ENCODE results near the gene UBE2F.
"Not testable (repeated sequence)": the region's sequence is repeated elsewhere in the genome, so short reads cannot be mapped to it uniquely, and the experiment has no call there.

Gene UBE2F

DNA sequence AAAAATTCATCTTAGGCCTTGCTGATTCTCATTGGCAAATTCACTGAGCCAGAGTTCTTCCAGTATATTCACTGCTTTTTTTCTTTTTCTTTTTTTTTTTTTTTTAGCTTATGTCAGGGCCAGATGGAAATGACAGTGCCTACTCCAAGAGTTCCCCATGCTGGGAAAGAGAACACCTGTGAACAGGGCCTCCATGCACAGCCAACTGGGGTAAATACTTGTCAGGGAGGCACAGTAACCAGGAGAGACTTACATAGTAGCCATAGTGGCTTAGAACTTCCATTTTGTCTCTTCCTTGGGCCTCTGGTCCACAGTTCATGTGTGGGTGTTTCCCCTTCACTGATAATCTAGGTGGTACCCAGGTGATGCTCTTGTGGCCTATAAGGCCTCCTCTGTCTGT is 78.8 kb downstream of the UBE2F start:
- DNase-seq (ENCODE audit: low read depth in 2 of 2) = no peak

DNA sequence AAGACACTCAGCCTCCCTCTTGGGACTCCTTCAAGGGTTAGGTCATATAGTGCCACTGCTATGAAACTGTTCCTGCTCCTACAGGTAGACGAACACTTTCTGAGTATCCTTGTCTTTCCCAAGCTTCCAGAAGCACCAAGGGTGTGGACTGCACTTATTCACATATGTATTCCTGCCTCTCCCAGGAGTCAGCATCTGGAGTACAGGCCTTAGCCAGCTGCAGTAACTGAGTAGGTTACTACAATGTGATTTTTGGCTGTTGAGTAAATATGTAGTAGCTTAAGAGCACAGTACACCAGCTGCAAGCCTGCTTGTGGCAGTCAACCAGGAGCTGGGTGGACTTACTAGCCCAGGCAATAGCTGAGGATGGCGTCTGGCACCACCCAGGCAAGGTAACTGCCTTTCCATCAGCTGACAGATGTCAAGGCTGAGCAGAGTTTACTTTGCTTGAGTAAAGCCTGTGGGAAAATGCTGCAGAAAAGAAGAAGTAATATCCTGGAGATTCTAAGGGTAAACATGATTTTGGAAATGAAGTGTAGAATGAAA is 80.0 kb downstream of the UBE2F start:
- DNase-seq (ENCODE audit: low read depth in 2 of 2) = no peak

DNA sequence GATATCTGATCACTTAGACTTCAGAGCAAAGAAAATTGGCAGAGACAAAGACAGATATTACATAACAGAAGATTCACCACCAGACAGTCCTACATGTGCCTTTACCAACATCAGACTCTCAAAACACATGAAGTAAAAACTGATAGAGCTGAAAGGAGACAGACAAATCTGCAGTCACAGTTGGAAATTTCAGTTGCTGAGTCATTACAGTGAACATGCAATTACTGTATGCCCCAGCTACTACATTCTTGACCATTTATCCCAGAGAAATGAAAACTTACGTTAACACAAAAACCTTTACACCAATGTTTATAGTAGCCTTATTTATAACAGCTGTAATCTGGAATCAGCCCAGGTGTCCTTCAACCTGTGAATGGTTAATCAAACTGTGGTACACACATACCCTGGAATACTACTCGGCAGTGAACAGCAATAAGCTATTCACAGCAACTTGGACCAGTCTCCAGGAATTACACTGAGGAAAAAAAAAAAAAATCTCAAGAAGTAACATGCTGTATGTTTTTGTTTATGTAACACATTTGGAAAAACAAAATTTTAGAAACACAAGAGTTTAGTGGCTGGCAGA is 86.5 kb downstream of the UBE2F start:
- DNase-seq (ENCODE audit: low read depth in 2 of 2) = no peak

DNA sequence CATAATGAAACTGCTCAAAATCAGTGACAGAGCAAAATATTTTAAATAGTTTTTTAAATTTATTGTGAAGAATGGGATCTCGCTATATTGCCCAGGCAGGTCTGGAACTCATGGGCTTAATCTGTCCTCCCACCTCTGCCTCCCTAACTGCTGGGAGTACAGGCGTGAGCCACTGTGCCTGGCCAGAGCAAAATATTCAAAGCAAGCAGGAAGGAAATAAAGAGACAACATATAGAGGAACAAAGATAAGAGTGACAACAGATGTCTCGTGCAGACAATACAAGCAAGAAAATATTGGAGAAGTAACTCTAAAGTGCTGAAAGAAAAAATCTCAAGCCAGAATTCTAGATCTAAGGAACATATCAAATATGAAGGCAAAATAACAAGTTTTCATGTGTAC is 89.0 kb downstream of the UBE2F start:
- DNase-seq (ENCODE audit: low read depth in 2 of 2) = no peak

DNA sequence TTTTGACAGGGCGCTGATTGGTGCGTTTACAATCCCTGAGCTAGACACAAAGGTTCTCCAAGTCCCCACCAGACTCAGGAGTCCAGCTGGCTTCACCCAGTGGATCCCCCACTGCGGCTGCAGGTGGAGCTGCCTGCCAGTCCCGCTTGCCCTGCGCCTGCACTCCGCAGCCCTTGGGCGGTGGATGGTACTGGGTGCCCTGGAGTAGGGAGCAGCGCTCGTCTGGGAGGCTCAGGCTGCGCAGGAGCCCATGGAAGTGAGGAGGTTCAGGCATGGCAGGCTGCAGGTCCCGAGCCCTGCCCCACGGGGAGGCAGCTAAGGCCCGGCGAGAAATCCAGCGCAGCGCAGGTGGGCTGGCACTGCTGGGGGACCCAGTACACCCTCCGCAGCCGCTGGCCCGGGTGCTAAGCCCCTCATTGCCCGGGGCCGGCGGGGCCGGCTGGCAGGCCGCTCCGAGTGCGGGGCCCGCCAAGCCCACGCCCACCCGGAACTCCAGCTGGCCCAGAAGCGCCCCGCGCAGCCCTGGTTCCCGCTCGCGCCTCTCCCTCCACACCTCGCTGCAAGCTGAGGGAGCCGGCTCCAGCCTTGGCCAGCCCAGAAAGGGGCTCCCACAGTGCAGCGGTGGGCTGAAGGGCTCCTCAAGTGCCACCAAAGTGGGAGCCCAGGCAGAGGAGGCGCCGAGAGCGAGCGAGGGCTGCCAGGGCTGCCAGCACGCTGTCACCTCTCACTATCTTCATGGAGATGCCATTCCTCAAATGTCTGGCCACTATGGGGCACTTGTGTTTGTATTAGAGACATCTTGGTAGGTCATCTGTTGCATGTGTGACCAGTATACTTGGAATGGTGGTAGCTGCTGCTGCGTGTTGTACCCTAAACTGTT is 91.1 kb downstream of the UBE2F start:
- DNase-seq (ENCODE audit: low read depth in 2 of 2) = not testable (repeated sequence)

DNA sequence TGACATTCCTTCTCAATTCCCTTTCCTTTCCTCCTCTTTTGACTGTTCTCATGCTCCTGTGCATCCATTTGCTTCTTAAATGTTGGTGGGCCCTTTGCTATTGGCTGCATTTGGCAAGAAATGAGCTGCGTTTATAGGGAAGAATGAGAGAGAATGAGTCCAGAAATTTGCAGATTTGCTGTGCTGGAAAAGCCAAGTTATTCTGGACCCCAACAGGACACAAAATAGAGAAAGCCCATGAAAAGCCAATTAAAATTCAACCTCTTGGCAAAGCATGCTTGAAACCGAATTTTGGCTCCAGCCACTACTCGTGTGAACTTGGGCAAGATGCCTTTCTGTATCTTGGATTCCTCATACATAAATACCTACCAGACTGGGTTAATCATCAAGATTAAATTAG is 92.7 kb downstream of the UBE2F start:
- DNase-seq (ENCODE audit: low read depth in 2 of 2) = no peak

DNA sequence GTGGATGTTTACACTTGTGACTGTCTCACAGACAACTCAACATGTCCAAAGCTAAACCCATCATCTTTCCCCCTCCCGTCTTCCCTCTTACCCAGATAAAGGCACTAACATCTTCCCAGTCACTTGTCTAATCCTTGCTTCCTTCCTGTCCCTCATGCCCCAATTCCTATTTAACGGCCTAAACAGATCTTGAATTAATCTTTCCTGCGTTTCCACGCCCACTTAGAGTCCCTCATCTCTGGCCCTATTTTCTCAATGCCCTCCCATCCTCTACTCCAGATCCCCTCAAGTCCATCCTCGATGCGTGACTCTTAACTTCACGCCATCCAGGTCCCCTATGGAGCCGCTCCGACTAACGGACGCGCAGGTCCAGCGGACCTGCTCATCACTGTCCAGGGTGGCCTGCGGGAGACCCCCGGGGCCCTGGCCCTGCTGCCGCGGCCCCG is 93.3 kb downstream of the UBE2F start:
- DNase-seq (ENCODE audit: low read depth in 2 of 2) = no peak

DNA sequence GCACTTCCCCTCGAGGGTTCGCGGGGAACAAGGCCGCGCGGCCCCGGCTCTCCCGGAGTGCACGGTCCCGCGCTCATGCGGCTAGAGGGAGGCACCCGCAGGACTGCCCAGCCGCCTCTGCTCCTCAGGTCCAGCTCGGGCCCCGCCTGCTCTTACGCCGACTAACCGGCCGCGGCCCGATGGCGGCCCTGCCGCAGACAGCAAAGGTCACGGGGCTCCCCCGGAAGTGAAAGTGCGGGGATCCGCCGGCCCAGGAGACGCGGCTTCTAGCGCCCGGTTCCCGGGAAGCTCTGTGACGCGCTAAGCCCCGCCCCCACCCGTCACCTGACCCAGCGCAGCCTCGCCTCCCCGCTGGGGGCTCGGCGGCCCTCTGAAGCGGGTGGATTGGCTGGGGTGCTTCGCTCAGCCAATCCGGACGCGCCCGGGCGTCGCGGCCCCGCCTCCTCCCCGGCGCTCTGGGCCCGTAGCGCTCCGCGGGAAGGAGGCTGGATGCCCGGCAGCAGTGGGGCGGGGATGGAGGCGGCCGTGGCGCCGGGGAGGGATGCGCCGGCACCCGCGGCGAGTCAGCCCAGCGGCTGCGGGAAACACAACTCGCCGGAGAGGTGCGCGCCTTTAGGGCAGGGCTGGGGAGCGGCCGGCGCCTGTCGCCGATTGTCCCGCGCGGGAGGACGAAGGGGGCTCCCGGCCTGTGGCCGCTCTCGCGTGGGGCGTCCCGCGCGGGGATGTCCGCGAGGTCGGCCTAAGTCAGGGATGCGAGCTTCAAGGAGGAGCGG is 93.9 kb downstream of the UBE2F start, which contains the start of gene SCLY:
Gene SCLY, plus strand, starts transcription at position 460 of the 773 bp plus-strand sequence. Its CDS starts 54 bp downstream, at position 514.
- peak; percentile 94 for DNase-seq (ENCODE audit: low read depth in 2 of 2)

DNA sequence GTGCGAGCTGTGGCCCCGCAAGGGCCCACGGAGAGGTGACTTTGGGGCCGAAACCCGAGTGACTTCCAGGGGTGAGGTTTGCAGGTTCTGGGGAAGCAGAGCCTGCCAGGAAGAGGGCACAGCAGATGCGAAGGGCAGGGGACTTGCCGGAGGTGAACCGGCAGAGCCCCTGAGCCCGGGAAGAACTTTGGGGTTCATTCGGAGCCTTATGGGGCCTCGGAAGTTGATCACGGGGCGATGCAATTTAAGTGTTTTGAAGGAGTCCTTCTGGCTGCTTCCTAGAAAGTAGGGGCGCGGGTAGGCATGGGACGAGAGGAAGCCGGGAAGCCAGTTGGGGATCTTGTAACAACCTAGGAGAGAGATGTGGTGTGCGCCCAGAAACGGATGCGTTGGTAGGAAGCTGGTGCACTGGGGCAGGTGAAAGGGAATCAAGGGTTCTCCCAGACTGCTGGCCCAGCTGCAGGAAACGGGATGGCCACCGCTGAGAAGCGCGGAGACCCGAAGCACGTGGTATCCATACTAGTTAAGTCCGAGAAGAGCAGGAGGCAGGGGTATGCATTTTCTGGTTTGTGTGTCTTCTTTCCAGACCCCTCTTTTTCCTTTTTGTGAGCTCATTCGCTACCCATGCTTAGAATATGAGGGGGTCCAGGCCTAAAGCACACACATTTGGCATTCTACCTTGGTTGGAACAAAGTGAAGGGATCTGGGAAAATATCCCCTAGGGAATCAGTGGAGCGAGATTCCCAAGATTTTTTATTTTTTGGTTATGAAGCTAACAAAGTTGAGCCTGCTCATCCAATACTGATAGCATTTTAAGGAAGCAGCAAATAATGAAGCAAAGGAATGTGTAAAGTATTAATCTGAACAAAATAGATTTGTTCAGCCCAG is 94.7 kb downstream of the UBE2F start:
- no peak for DNase-seq (ENCODE audit: low read depth in 2 of 2)

DNA sequence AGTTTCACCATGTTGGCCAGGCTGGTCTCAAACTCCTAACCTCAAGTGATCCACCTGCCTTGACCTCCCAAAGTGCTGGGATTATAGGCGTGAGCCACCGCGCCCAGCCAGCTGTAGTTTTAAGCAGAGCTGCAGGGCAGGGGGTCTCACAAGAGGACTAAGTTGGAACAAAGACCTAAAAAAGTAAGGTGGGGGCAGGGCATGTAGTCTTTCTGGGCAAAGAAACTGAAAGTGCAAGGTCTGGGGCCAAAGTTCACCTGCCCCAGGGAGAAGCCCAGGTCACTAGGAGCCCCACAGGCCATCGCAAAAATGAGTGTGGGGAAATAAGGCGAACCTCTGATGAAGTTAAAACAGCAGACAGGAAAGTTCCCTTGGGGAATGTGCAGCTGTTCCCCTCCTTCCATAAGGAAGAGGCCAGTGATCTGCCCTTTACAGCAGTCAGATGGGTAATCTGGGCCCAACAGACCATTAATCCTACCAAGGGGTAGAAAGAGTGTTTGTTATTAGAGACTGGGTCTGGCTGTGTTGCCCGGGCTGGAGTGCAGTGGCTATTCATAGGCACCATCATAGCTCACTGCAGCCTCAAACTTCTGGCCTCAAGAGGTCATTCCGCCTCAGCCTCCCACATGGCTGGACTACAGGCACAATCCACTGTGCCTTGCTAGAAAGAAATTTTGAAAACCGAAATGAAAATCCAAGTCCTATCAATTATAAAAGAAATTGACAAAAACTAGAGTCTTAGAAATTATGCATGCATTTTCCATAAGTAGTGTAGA is 96.8 kb downstream of the UBE2F start:
- no peak for DNase-seq (ENCODE audit: low read depth in 2 of 2)

DNA sequence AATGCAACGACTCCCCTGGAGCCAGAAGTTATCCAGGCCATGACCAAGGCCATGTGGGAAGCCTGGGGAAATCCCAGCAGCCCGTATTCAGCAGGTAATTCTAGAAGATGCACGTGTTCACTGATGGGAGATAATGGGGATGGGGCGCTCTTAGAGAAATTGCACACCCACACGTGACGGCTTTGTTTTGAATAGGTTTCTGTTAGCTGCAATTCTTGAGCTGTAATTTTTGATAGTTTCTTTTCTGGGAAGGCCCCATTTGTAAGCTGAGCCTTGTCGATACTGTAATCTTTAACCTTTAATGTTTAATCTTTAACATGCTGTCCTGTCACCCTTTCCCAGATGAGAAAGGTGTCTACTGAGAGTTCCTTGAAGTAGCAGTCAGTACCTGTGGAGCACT is 97.6 kb downstream of the UBE2F start:
- no peak for DNase-seq (ENCODE audit: low read depth in 2 of 2)

DNA sequence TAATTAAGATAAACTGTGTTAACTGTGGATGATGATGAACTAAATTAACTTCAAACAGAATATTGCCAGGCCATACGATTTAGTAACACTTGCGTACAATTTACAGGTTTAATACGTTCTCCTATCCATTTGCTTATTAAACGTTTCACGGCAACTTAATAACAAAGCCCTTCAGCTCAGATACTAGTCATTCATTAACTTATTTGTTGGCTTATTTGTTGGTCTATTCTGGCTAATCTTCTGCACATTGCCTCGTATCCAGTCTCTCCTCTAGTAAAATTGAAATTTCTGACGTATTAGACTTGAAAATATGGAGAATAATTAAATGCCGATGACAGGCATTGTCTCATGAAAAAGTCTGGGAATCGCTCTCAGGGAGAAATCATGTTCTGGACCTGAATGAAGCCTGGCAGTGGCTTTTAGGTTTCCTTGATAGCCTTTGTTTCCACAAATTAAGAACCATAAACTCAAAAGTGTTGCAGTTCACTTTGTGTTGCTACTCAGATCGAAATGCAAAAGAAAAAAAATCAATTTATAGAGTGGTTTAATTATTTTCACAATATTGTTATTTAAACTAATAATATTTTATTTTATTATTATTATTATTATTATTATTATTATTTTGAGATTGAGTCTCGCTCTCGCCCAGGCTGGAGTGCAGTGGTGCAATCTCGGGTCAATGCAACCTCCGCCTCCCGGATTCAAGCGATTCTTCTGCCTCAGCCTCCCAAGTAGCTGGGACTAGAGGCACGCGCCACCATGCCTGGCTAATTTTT is 98.4 kb downstream of the UBE2F start:
- no peak for DNase-seq (ENCODE audit: low read depth in 2 of 2)

DNA sequence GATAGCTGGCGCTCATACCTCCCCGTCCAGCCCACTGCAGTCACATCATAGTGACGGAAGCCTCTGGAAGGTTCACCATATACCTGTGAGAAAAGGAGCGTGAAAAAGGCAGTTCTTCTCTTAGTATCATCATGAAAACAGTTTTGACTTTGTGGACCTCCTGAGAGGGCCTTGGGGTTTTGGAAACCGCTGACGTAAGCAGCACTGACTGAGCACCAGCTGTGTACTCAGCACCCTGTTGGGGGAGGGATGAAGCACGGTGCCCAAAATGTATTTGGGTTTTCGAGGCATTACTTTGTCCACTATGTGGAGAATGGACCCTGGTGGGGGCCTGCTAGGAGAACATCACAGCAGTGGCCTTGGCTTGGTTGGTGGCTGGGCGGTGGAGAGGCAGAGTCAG is 99.4 kb downstream of the UBE2F start:
- no peak for DNase-seq (ENCODE audit: low read depth in 2 of 2)

DNA sequence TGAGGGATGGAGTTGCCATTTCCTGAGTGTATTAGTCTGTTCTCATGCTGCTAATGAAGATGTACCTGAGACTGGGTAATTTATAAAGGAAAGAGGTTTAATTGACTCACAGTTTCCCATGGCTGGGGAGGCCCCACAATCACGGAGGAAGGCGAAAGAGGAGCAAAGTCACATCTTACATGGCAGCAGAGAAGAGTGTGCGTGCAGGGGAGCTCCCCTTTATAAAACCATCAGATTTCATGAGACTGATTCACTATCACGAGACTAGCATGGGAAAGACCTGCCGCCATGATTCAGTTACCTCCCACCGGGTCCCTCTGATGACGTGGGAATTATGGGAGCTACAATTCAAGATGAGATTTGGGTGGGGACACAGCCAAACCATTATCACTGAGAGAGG is 99.9 kb downstream of the UBE2F start:
- not testable (repeated sequence) for DNase-seq (ENCODE audit: low read depth in 2 of 2)

DNA sequence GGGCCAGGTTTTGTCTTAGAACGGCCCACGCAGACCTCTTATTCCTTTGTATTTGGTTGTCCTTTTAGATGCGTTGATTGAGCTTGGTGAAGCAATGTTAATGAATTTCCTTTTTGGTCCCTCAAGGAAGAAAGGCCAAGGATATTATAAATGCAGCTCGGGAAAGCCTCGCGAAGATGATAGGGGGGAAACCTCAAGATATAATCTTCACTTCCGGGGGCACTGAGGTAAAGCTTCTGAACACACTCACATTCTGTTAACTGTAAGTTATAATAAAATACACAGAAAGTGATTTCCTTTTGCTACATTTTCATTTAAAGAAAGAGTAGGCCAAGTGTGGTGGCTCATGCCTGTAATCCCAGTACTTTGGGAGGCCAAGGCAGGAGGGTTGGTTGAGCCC is 101.1 kb downstream of the UBE2F start:
- DNase-seq (ENCODE audit: low read depth in 2 of 2) = no peak

DNA sequence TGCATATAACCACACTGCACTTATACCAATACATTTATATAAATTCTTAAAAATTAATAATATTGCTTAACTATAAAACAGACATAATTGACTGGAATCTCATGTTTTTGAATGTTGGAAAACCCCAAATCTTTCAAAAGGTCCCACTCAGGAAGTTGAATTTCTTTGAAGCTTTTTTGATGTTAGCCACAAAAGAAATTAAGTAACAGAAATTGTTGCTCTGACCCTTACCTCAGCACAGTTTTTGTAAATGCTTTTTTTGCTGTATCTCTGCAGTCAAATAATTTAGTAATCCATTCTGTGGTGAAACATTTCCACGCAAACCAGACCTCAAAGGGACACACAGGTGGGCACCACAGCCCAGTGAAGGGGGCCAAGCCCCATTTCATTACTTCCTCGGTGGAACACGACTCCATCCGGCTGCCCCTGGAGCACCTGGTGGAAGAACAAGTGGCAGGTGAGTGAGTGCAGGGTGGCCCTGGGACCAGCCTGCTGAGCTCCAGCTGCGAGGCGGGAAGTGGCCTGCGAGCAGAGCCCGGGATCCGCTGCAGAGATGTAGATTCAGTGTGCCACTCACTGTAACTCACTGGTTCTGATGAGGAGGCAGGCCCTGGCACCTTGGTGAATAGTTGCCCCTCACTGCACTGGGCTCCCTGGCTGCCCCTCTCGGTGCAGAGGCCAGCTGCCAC is 102.4 kb downstream of the UBE2F start:
- no peak for DNase-seq (ENCODE audit: low read depth in 2 of 2)

DNA sequence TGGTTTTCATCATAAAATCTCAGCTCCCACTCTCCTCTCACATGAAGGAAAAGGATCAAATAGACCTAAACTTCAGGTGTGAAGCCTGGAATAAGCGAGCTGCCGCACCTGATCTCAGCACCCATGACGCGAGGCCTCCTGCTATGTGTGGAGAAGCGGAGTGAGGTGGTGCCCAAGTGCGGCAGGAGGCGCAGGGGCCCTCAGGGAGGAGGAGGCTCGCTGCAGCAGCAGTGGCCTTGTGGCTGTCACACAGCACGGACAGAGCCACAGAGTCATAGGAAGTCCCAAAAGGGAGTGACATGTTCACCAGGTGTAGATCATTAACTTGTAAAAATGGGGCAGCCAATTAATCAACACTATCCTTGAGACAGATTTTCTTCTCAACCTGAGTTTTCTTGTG is 103.1 kb downstream of the UBE2F start:
- no peak for DNase-seq (ENCODE audit: low read depth in 2 of 2)

DNA sequence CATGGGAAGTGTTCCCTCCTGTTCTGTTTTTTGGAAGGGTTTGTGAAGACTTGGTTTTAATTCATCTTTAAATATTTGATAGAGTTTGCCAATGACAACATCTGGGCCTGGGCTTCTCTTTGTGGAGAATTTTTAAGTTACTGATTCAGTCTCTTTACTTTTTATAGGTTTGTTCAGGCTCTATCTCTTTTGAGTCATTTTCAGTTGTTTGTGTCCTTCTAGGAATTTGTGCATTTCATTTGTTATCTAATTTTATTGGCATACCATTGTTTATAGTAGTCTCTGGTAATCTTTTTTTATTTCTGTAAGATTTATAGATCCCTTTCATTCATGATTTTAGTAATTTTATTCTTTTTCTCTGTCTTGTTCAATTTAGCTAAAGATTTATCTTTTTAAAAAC is 108.6 kb downstream of the UBE2F start:
- DNase-seq (ENCODE audit: low read depth in 2 of 2) = no peak

DNA sequence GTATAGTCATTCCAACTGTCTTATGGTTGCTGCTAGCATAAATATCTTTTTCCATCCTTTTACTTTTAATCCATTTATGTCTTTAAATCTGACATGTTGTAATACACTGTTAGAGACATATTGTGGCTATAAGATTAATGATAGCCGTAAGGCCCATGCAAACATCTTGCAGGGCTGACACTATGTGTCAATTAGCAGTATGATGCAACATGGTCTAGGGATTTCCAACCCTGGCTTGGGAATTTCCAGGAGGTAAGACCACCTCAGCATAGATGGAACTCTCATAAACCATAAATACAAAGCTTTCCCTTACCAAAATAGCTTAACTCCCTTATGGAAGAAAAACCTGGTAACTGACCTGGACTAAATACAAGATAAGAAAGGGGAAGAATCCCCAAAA is 110.5 kb downstream of the UBE2F start:
- DNase-seq (ENCODE audit: low read depth in 2 of 2) = peak; percentile 14 to 20

Measured in fibroblast of skin of left biceps (primary cell).